NCI-H2227 (cell line): ENCODE results near the gene IFTAP.

Source experiments
- DNase-seq: peaks from one replicate; lab custom pipeline; 2025; ENCODE audit not compliant: unreplicated experiment; lab: John Stamatoyannopoulos, UW

IFTAP gene

DNA sequence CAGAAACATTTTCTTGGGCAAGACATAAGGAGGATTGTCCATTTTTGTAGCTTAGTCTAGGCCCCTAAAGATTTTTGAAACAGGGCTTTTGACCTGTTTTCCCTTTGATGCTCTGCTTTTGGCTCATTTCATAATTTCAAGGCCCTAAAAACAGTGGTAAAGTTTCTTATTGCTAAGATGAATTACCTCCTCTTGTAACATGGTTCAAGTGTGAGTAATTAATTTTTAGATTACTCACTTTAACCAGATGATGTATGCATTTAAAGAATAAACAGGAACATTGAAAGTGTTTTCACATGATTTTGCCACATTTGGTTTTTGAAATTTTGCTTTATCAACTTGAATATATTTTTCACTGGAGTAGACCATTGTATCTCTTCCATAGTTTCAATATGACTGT lies 2.6 kb downstream of the IFTAP start:
- no peak for DNase-seq

DNA sequence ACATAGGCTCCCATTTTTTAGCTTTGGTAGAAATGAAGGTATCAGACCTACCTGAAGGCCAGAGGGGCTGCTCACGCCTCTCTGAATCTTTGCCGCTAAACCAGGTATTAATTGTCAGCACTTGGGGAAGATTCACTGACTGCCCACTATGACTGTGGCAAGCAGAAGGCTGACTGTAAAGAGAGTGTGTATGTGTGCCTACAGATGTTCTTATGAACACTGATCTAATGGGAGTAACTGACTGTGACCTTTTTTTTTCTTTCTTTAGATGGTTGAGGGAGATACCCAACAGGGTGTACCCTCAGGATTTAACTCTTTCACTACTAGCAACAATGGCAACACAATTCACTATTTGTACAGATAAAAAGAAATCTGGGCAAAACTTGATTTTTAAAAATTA lies 3.7 kb downstream of the IFTAP start, which contains the start of gene RAG2:
RAG2 (minus strand) TSS at position 186 of the 400 bp plus-strand sequence. CDS start 4,068 bp downstream, outside the sequence.
- DNase-seq = no peak

DNA sequence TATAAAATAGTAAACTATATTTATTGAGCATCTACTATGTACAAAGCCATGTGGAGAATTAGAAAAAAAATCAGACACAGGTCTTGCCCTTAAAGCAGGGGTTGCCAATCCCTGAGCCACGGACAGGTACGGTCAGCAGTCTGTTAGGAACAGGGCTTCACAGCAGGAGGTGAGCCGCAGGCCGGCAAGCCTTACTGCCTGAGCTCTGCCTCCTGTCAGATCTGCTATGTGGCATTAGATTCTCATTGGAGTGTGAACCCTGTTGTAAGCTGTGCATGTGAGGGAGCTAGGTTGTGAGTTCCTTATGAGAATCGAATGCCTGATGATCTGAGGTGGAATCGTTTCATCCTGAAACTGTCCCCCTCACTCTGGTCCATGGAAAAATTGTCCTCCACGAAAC lies 5.9 kb downstream of the IFTAP start:
- no peak for DNase-seq

DNA sequence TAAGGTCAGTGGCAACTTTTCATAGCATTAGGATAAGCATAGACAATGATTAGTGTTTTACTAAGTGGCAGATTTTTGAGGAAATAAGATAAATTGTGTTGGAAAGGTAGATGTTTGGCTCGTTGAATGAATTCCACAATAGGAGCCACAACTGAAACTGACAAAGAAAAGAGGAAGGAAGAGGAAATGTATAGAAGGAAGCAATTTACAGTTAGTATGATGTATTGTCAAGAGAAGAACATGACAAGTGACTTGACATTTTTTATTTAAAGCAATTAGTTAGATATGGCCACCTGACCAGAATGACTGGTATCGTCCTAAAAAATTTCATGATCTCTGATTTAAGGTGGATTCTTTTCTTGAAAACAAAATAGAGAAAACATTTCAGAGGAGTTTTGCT lies 6.9 kb downstream of the IFTAP start:
- DNase-seq = no peak

DNA sequence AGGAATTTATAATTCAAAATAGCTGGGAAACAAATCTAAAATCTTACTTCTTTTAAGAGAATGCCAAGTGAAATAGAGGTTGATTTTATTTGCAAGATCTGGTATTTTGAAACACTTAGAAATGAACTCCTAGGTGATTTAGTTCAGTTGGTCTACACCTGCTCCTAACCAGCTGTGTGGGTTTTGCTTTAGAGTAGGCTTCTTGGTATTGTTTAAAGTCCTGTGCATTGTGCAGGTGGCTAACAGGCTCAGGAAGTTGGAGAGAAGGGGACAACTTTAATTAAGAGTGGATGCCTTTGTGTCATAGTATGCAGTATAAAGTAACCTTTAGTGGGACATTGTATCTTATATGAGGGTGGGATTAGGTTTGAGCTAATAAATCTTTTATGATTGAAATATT lies 7.8 kb downstream of the IFTAP start:
- DNase-seq = no peak

DNA sequence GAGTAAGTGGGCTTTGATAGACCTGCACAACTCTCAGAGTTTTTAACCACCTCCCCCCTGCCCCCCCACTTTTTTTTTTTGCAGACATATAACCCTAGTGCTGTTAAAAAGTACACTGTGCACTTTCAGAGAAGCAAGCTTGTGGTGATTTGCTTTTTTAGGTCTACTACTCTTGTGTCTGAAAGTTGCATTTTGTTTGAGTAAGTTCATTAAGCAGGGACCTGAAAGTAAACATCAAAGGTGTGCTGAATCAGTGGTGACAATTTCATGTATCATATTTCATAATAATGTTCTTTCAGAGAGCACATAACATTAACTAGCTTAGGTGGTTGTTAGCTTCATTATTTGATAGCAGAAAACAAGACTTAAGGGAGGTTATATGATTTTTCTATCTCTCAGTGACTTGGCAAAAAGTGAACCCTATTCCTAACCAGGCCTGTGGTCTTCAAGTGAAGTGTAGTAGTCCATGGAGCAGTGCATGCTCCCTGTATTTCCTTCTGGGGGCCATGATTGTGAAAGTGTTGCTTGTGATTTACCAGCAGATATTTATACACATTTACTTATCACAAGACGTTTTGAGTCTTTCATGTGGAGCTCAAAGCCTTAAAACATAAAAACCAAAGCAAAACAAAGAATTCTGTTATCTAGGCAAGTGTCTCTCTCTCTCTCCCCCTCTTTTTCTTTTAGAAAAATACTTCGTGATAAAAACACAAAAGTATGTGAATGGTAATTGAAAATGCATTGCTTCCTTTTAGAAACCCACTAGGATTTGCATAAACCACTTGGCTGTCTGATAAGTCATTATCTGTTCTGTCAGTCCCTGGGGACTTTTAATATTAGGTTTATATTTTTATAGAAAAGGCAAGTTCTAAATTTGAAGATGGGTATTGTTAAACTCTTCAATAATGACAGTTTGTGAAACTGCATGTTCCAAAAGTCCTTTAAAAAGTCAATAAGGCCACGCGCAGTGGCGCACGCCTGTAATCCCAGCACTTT lies 11.2 kb downstream of the IFTAP start:
- DNase-seq = no peak

DNA sequence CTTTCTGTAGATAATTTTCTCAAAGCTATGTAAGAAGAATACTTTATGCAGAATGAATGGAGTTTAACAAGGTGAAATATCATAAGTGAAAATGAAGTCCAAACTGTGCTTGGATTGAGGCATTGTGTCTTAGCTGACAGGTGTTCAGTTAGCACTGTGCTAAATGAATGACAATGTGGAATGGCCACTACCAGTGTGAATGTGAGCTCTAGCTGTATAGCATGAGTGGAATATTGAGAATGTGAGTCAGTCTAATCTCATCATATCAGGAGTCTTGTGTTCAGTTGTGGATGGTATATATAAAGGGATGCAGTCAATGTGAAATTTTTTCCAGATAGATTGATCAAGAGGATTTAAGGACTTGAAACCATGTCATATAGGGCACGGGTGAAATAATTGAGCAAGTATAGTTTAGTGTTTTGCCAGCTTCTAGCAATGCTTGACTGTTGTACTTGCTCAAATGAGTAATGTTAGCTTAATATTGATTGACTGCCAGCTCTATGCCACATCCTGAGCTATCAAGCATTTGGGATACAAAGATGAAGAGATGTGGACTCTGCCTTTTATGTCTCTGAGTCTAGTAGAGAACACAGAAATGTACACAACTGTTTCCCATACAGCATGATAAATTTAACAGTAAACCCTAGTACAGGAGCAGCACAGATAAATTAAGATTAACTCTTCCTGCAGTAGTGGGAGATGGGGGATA lies 14.3 kb downstream of the IFTAP start:
- DNase-seq = no peak

DNA sequence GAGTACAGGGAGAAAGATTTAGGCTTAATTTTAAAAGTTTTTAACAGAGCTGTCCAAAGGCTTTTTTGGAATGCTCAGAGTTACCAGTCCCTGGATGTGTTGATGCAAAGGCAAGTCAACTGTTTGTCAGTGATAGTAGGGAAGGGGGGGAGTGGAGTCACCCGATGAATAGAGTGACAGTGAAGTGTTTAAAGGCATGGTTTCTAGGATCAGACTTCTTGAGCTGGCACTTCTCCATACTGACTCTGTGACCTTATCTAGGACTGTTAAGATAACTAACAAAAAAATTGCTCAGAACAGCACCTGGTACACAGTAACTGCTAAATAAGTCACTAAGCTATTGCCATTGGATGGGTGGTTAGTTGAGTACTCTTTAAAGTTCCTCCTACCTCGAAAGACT lies 15.1 kb downstream of the IFTAP start:
- no peak for DNase-seq

DNA sequence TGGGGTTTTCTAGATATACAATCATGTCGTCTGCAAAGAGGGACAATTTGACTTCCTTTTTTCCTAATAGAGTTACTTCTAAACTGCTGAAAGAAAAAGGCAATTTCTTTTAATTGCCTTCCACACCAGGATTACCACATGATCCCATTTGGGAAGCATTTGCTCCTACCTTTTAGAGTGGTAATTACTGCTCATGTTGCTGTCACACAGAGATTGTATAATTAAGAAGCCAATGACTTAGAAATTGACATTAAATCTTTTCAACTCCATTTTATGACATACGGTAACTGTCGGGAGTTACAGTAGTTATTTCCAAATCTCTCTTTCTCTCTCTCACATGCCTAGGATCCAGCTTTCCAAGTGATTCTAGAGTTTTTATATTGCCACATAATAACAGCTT lies 21.5 kb downstream of the IFTAP start:
- no peak for DNase-seq

DNA sequence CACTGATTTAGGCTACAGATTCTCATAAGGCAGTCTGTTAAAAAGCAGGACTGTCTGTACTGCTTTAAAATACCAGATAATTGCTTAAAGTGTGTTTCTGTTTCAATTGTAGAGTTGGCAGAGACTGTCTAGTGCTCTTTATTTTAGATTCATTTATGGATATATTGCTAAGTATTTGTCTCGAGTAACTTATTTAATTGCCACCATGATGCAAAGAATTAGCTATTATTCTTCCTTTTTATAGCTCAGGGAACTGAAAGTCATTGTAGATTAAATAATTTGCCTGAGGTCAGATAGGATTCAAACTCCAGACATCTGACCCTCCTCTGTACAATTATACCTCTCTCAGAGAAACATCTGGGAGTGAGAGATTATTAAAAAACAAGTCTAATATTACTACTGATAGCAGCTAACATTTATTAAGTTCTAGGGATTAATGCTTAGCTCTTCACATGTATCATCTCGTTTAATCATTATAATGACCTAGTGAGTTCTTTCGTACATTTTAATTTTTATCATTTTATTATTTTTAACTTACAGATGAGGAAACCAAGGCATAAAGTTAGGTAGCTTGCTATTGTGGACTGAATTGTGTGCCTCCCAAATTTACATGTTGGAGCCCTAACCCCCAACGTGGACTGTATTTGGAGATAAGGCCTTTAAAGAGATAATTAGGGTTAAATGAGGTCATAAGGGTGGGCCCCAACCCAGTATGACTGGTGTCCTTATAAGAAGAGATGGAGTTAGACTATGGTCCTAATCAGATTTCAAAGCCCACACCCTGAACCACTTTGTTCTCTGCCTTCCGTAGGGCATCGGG lies 23.5 kb downstream of the IFTAP start:
- no peak for DNase-seq

DNA sequence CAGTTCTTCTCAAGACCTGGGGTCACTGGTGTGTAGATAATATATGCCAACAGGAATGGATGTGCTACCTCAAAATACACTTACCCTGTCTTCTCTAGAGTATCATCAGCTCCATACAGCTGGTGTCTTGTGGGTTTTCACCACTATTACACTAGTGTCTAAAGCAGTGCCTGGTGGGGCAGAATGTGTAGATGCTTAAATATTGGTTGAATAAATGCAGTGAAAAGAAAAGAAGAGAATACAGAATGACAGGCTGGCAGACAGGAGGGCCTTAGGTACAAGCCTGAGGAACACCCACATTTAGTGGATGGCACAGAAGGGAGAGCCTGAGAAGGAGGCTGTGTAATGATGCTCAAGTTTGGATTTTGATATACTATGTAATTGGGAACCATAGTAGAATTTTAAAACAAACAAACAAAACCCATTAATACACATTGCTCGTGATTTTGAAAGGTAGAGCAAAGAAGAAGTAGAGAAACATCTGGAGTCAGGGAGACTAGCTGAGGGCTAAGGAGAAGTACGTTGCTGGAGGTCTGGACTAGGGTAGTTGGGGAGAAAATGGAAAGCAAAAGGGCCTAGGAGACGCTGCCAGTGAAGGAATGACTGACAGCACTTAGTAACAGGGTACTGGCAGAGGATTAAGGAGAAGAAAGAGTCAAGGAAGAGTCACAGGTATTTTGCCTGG lies 24.2 kb downstream of the IFTAP start:
- DNase-seq = no peak

DNA sequence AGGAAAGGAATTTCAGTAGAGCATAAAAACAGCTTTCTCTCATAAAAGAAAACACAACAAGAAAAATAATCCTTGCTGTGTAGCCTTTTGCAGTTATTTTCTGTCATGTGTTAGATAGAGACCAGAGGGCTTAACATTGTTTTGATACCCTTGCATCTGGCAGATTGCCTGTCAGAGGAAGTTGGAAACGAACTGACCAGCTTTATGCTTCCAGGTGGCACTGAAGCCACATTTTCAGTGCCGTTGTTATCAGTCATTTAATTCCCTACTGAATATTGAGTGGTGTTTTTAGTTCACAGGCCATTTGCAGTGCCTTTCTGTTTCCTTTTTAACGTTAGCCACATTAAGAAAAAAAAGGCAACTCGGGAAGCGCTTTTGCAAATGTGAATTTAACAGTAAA lies 25.2 kb downstream of the IFTAP start:
- DNase-seq = no peak

DNA sequence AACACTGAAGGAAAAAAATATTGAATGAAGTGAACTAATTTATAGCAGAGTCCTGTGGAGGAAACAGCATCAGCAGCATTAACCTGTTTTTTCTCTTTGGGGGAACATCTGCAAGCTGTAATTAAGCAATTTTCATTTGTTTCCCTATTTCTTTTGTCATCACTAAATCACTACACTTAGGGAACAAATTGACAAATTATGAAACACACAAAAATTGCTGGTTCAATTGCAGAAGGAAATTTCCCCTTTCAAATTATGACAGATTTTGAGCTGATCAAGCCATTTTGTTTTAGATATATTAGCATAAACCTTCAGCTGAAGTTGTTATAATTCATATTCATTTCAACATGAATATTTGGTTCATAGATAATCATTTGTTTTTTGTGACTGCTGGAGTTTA lies 25.9 kb downstream of the IFTAP start:
- no peak for DNase-seq

DNA sequence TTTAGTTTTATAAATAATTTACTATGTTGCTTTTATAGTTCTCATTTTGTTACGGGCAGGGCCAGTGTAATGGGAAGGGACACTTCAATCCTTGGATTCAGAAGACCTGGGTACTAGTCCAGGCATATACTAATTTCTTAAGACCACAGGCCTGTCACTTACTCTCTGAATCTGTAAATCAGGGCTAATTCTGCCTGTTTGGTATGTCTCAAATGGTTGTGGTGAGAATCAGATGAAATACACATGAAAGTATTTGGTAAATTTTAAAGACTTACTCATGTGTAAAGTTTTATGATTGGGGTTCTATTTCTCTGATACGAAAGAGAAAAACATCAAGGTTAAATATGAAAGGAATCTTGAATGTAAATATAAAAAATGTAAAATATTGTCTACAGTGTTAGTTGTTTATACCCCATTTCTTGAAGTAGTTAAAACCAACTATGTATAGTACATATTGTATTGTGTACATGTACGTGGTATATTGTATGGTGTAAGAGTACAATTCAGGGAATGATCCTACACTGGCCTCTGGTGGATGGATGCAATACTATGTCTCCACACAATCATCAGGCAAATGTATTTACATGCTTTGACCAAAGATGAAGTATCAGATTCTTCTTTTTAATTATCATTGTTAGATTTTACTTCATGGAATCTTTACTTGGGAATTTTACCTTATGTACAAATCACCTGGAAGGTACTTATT lies 28.3 kb downstream of the IFTAP start:
- peak; percentile 58 for DNase-seq

DNA sequence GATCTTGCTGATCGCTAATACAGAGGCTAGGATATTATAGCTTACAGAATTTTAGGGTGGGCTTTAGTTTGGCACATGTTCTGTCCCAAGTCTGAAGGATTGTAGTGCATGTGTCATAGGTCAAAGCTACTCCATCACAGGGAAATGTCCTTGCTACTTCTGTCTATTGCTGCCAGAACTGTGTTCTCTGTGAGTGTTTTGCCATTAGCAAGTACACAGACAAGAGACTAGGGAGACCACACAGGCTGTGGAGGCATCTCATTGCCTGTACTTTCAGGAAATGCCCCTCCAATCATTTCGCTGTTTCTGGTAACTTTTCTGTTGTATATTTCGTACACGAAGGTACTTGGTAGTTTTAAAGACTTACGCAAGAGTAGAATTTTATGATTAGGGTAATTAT lies 29.2 kb downstream of the IFTAP start:
- DNase-seq = no peak

DNA sequence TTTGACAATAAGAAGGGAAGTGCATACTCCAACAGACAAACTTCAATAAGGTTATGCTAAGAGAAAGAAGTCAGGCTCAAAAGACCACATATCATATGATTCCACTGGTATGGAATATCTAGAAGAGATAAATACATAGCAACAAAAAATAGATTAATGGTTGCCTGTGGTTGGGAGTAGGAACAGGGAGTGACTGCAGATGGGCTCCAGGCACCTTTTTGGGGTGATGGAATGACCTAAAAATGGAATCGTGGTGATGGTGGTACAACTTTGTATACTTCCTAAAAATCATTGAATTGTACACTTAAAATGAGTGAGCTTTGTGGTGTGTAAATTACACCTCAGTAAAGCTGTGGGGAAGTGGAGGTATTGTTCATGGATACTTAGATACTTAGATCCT lies 32.7 kb downstream of the IFTAP start:
- DNase-seq = no peak

DNA sequence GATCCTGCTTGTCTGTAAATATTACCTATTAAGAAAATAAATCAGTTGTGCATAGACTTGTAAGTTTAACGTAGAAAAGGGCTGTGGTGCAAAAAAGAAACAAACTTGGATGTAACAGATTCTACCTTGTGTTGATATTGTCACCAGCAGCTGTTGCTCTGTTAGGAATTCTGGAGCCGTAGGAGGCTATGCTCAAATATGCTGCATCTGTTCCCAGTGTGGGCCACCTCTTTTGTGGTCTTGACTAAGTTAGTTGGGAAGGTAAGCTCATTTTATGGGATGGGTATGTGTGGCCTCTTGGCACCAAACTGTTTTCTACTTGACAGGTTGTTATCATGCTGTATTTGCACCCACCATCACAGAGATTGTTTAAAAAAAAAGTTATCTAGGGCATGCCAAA lies 33.2 kb downstream of the IFTAP start:
- no peak for DNase-seq

DNA sequence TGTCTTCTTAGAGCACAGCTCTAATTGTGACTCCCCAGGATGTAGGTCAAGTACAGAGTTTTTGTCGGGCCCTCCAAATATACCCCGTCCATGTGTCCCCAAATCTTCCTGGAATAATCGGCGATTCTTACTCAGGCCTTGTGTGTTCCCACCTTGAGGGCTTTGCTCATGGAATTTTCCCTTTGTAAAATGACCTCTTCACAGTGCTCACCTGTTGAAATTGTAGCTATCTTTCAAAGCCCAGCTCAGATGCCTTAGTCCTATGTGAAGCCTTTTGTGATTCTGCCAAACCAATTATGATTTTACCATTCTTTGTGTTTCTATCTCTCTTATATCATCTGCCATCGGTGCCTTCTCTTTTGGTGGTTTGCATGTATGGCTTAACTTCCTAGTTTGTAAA lies 33.8 kb downstream of the IFTAP start:
- DNase-seq = no peak

DNA sequence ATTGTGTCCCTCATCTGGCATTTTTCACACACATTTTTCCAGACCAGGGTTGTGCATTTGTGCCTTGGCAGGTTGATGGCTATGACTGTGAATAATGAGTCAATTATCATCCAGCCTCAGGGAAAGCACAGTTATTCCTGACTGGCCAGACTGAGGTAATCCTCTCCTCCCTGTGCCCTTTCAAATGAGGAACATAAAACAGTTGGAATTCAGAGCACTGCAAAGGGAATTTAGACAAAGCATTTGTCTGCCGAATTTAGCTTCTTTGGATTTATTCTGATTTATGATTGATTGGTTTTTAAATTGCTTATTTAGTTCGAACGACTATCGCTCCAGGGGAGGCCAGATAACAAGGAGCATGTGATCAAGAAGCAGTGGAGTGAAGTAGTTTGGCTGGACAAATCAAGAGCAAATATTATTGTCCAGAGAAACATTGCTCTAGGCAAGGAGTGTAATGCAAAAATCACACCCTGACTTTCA lies 34.5 kb downstream of the IFTAP start:
- no peak for DNase-seq

DNA sequence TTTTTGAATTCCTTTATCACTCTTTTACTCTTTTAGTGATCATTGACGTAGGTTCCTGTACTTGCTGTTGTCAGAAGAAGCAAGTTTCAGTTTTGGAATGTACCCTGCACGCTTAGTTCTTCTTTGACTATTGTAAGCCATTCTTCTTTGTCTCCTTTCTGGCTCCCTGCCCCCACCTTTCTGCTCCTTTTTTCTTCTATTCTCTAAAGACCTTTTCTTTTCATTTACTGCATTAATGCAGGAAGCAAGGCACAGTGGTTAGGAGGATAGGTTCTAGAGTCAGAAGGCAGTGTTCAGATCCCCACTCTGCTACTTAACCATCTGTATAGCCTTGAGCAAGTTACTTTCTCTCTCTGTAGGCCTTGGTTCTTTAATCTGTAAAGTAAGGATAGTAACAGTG lies 37.5 kb downstream of the IFTAP start:
- DNase-seq = no peak
